ENCODE results near the gene RPL11. TPM values are rescaled to one million over a fixed set of nuclear protein-coding genes. Genes with fewer than 3 reads are reported as not detected.

RPL11 gene
- total and polyA plus RNA-seq, 10 donors, result 864 to 6,089 (median 1,132) TPM

DNA sequence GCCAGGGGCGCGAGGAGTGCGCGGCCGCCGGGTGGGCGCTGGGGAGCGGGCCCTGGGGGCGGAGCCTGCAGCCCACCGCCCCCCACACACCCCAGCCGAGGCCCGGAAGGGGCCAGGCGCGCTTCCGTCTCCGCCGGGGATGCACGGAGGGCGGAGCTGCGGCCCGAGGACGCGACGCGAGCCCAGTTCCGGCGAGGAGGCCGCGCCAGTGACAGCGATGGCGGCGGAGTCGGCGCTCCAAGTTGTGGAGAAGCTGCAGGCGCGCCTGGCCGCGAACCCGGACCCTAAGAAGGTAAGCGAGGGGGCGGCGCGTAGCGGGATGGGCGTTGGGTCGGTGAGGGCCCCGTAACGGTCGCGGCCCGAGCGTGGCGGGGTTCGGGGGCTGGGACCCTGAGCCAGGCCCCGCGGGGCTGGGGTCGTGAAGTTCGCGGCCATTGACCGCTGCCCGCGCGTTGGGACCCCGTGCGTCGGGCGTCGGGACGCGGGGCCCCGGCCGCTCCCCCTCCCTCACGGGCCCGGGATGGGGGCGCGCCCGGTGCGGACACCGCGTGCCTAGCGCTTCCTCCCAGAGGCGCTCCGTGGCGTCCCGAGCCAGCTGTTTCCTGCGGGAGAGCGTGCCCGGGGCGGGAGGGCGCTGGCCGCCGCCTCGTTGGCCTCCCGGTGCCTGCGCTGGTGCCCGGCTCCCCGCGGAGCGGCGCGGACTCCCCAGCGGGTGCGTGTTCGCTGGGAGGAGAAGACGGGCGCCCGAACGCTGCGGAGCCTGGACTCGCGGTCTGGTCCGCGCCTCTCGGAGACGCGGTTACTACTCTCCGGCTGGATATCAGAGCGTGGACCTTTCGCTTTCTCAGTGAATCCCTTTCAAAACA, 51.9 kb downstream of the RPL11 start, which contains the start of gene ELOA:
Gene ELOA, plus strand, starts transcription at position 185 of the 866 bp plus-strand sequence. Its CDS starts 33 bp downstream, at position 218.
- Histone ChIP-seq H3K4me3 (peak within 1 kb of the TSS; percentile 90 to 100 (median 98)), H3K9me3 (no peaks in the 10 kb centered on the region), H3K36me3 (peaks cover 0 to 26% (median 3%) of the 10 kb centered on the region in 6 donors), H3K27ac (peak within 1 kb of the TSS; percentile 89 to 98 (median 96)), H3K27me3 (replicated peaks in 1 of 7) (no peaks in the 10 kb centered on the region), H3K4me1 (peaks cover 19 to 58% (median 54%) of the 10 kb centered on the region in 6 donors)
- WGBS, 5 donors, result 0 to 1% (median 0%) methylated on average over 47 to 119 of the region's 119 CpGs
- peak; percentile 97 for DNase-seq
- intact Hi-C loops (cut with DNase I; ENCODE audit: low total_unique reads), result loop anchor here (10.0 kb wide), 1 partner anchor 49 kb away; the partner anchor contains the start of gene RPL11
- TF ChIP-seq, protein P1, sequence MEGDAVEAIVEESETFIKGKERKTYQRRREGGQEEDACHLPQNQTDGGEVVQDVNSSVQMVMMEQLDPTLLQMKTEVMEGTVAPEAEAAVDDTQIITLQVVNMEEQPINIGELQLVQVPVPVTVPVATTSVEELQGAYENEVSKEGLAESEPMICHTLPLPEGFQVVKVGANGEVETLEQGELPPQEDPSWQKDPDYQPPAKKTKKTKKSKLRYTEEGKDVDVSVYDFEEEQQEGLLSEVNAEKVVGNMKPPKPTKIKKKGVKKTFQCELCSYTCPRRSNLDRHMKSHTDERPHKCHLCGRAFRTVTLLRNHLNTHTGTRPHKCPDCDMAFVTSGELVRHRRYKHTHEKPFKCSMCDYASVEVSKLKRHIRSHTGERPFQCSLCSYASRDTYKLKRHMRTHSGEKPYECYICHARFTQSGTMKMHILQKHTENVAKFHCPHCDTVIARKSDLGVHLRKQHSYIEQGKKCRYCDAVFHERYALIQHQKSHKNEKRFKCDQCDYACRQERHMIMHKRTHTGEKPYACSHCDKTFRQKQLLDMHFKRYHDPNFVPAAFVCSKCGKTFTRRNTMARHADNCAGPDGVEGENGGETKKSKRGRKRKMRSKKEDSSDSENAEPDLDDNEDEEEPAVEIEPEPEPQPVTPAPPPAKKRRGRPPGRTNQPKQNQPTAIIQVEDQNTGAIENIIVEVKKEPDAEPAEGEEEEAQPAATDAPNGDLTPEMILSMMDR (IDR thresholded peaks at IDR 0.05 in 8 of 11, conservative IDR thresholded peaks at IDR 0.05 in 3 of 11), result no peak
- TF ChIP-seq POLR2A (IDR thresholded peaks at IDR 0.05) (peak in 2 of 3 donors; percentile 43 to 52), POLR2AphosphoS5 (IDR thresholded peaks at IDR 0.05) (peak; percentile 92 to 95 (median 94))

DNA sequence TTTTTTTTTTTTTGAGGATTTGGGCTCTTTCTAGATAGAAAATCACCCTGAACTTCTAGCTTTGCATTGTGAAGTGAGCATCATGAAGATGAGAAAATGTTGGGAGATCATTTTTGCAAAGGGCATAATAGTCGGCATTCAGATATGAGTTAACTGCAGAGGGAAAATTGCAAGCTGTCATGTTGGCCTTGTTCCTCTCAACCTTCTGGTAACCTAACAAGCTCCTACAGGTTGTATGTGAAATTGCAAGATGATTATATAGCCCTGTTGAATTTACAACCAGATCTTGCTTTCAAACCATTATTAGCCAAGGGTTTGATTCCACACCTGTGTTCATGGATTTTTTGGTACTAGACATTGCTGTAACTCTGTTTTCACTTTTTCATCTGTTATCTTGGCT, 53.9 kb downstream of the RPL11 start:
- intact Hi-C loops (cut with DNase I; ENCODE audit: low total_unique reads), result loop anchor here (10.0 kb wide), 1 partner anchor 51 kb away; the partner anchor contains the start of gene RPL11
- no peak for DNase-seq
- H3K36me3 ChIP-seq, result peaks cover 0 to 45% (median 14%) of the 10 kb centered on the region in 6 donors

More for the DNA sequence above, 53.9 kb downstream of the RPL11 start:
- 52 to 63% (median 57%) methylated on average over 1 of the region's 1 CpG for WGBS, 5 donors
- no peaks in the 10 kb centered on the region for H3K27me3 ChIP-seq (replicated peaks in 1 of 7)
- peaks cover 19 to 68% (median 60%) of the 10 kb centered on the region in 6 donors for H3K4me1 ChIP-seq
- peak overlapping the region in 1 of 8 donors; percentile 96 for H3K27ac ChIP-seq
- H3K9me3 ChIP-seq, result no peaks in the 10 kb centered on the region
- TF ChIP-seq POLR2AphosphoS5 (IDR thresholded peaks at IDR 0.05) (no peak), POLR2A (IDR thresholded peaks at IDR 0.05) (no peak)
- TF ChIP-seq, protein P1 (IDR thresholded peaks at IDR 0.05 in 8 of 11, conservative IDR thresholded peaks at IDR 0.05 in 3 of 11), result peak in 8 of 11 experiments; percentile 11 to 35 (median 28)
- no peak overlapping the region for H3K4me3 ChIP-seq

Other genes with a start within 250 kb of the RPL11 start
- 10 to 100 TPM in 4 of 7 donors, 1 to 10 TPM in 3; 7.7 to 13.8 (median 10.5) TPM for gene ASAP3, start 207.6 kb upstream of the RPL11 start, total RNA-seq
- 1 to 10 TPM; 2.9 to 7.4 (median 3.0) TPM for gene ASAP3, start 207.6 kb upstream of the RPL11 start, polyA plus RNA-seq
- gene E2F2, start 160.6 kb upstream of the RPL11 start, total RNA-seq, result 10 to 100 TPM in 2 of 7 donors, 1 to 10 TPM in 5; 3.4 to 18.9 (median 8.4) TPM
- gene E2F2, start 160.6 kb upstream of the RPL11 start, polyA plus RNA-seq, result 1 to 10 TPM in 2 of 3 donors, under 1 TPM in 1; 0.89 to 2.3 (median 1.5) TPM
- gene ID3, start 132.3 kb upstream of the RPL11 start, total RNA-seq, result 100 to 1,000 TPM in 1 of 7 donors, 10 to 100 TPM in 6; 49.5 to 122 (median 65.4) TPM
- gene ID3, start 132.3 kb upstream of the RPL11 start, polyA plus RNA-seq, result 100 to 1,000 TPM in 2 of 3 donors, 10 to 100 TPM in 1; 59.8 to 118 (median 109) TPM
- gene ELOA, start 51.7 kb downstream of the RPL11 start, total RNA-seq, result 10 to 100 TPM; 30.3 to 38.0 (median 34.0) TPM
- gene ELOA, start 51.7 kb downstream of the RPL11 start, polyA plus RNA-seq, result 10 to 100 TPM in 2 of 3 donors, 1 to 10 TPM in 1; 7.9 to 12.2 (median 10.0) TPM
- gene PITHD1, start 86.6 kb downstream of the RPL11 start, total RNA-seq, result 10 to 100 TPM; 43.9 to 68.5 (median 52.4) TPM
- 10 to 100 TPM; 48.3 to 65.3 (median 51.6) TPM for gene PITHD1, start 86.6 kb downstream of the RPL11 start, polyA plus RNA-seq
- gene LYPLA2, start 99.3 kb downstream of the RPL11 start, total RNA-seq, result 10 to 100 TPM; 46.9 to 58.8 (median 55.4) TPM
- 10 to 100 TPM; 54.5 to 87.5 (median 57.5) TPM for gene LYPLA2, start 99.3 kb downstream of the RPL11 start, polyA plus RNA-seq
- 10 to 100 TPM; 19.0 to 47.1 (median 35.1) TPM for gene GALE, start 108.9 kb downstream of the RPL11 start, total RNA-seq
- 10 to 100 TPM; 19.7 to 42.2 (median 23.8) TPM for gene GALE, start 108.9 kb downstream of the RPL11 start, polyA plus RNA-seq
- 10 to 100 TPM; 26.5 to 42.3 (median 35.5) TPM for gene HMGCL, start 133.6 kb downstream of the RPL11 start, total RNA-seq
- 10 to 100 TPM; 28.4 to 40.5 (median 32.6) TPM for gene HMGCL, start 133.6 kb downstream of the RPL11 start, polyA plus RNA-seq
- gene FUCA1, start 176.5 kb downstream of the RPL11 start, total RNA-seq, result 100 to 1,000 TPM in 1 of 7 donors, 10 to 100 TPM in 6; 51.9 to 106 (median 78.8) TPM
- gene FUCA1, start 176.5 kb downstream of the RPL11 start, polyA plus RNA-seq, result 10 to 100 TPM; 36.3 to 62.6 (median 40.8) TPM
- 10 to 100 TPM; 15.0 to 23.4 (median 18.2) TPM for gene CNR2, start 221.6 kb downstream of the RPL11 start, total RNA-seq
- 10 to 100 TPM; 18.2 to 26.6 (median 22.3) TPM for gene CNR2, start 221.6 kb downstream of the RPL11 start, polyA plus RNA-seq